PC-9 (cell line): ENCODE measurements around the gene MYD88.

Experiments used
- EZH2 ChIP-seq: fragments of 200-600 bp; sonication (generic); IDR thresholded peaks from 2 replicates; pipeline ENCODE4 v1.8.0; 2017; ENCODE audit warnings: antibody characterized with exemption, low read depth
- TF ChIP-seq, protein P1 (sequence below): fragments of 200-600 bp; sonication (generic); conservative IDR thresholded peaks from 2 replicates; pipeline ENCODE4 v1.6.1; 2017; ENCODE audit warnings: mixed run types, antibody characterized with exemption, mild to moderate bottlenecking, moderate library complexity

GRCh38 chr3:38129058-38129457, 9.4 kb upstream of the MYD88 start:
- TF ChIP-seq, protein P1, sequence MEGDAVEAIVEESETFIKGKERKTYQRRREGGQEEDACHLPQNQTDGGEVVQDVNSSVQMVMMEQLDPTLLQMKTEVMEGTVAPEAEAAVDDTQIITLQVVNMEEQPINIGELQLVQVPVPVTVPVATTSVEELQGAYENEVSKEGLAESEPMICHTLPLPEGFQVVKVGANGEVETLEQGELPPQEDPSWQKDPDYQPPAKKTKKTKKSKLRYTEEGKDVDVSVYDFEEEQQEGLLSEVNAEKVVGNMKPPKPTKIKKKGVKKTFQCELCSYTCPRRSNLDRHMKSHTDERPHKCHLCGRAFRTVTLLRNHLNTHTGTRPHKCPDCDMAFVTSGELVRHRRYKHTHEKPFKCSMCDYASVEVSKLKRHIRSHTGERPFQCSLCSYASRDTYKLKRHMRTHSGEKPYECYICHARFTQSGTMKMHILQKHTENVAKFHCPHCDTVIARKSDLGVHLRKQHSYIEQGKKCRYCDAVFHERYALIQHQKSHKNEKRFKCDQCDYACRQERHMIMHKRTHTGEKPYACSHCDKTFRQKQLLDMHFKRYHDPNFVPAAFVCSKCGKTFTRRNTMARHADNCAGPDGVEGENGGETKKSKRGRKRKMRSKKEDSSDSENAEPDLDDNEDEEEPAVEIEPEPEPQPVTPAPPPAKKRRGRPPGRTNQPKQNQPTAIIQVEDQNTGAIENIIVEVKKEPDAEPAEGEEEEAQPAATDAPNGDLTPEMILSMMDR: no peak
- TF ChIP-seq EZH2: no peak
